ENCODE data around the gene MYEF2.

MYEF2 gene

GRCh38 chr15:48086576-48086975 lies 91.5 kb downstream of the MYEF2 start:
- no peak for DNase-seq

GRCh38 chr15:48086133-48086532 lies 92.0 kb downstream of the MYEF2 start:
- DNase-seq: no peak

GRCh38 chr15:48085591-48085930 lies 92.5 kb downstream of the MYEF2 start:
- DNase-seq: no peak

- no peak for DNase-seq
These were observed 93.1 kb downstream of the MYEF2 start for GRCh38 chr15:48084759-48085590.
